Fibroblast of mammary gland (primary cell): ENCODE results near the gene RPS6KA4.
"Not testable (repeated sequence)": the region's sequence is repeated elsewhere in the genome, so short reads cannot be mapped to it uniquely, and the experiment has no call there.

Experiments
- DNase-seq: peaks from one replicate; pipeline ENCODE4 v3.0.0-alpha.2; 2010; ENCODE audit warnings: low read depth
- H3K4me3 ChIP-seq: 2 replicates; pipeline ENCODE4 v1.5.1; 2011; ENCODE audit warnings: low read depth, mild to moderate bottlenecking, low read length, moderate library complexity; ENCODE audit not compliant: control insufficient read depth
- TF ChIP-seq, protein P1 (sequence below): conservative IDR thresholded peaks from 2 replicates; pipeline ENCODE4 v1.5.1; 2011; ENCODE audit warnings: low read depth, low read length, inconsistent platforms; ENCODE audit not compliant: control insufficient read depth, insufficient read depth

The RPS6KA4 gene

DNA sequence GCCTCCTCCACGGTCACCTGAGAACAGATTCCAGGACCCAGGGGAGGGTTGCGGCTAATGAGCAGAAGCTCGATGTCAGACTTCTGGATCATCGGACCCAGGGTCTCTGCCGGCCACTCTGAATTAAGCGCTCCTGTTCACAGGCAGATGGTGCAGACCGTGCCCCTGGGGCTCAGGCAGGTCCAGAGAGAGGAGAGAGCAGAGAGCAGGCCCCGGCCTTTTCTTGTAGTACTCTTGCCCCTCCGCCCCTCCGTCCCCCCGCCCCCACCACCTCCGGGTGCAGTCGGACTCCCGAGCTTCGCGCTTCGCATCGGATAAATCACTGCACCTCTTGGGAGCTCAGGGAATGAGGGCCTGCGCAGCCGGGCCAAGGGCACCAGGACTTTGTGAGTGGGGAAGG is 50.3 kb downstream of the RPS6KA4 start:
- no peak overlapping the region for H3K4me3 ChIP-seq
- DNase-seq = no peak
- TF ChIP-seq, protein P1, sequence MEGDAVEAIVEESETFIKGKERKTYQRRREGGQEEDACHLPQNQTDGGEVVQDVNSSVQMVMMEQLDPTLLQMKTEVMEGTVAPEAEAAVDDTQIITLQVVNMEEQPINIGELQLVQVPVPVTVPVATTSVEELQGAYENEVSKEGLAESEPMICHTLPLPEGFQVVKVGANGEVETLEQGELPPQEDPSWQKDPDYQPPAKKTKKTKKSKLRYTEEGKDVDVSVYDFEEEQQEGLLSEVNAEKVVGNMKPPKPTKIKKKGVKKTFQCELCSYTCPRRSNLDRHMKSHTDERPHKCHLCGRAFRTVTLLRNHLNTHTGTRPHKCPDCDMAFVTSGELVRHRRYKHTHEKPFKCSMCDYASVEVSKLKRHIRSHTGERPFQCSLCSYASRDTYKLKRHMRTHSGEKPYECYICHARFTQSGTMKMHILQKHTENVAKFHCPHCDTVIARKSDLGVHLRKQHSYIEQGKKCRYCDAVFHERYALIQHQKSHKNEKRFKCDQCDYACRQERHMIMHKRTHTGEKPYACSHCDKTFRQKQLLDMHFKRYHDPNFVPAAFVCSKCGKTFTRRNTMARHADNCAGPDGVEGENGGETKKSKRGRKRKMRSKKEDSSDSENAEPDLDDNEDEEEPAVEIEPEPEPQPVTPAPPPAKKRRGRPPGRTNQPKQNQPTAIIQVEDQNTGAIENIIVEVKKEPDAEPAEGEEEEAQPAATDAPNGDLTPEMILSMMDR = no peak

DNA sequence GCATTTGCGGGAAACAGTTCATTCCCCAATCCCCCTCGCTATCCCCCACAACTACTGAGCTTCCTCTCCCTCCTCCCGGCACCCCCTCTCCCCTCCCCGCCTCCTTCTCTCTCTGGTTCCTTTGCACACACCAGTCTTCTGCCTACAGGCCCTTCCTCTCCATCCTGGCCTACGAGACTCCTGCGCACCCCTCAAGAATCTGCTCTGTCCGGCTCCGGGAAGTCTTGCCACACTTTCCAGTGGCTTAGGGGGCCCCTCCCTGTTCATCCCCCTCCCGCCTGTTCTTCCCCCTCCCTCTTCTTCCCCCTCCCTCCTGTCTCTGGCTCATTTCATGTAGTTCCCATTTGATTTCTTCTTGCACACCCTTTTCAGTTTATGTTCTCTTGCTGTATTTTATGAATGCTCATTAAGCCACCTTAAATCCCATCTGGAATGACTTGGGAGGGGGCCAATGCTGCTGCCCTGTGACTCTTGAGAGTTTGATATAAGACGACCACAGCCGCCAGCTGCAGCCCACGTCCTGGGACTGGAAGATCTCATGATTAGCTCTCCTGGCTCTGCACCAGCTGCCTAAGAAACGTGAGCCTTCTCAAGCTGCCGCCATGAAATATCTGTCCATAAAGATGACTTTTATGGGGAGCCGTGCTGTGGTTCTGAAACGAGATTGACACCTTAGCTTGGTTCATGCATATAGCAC is 50.9 kb downstream of the RPS6KA4 start:
- no peak overlapping the region for H3K4me3 ChIP-seq
- TF ChIP-seq, protein P1 = no peak
- DNase-seq = peak; percentile 31

DNA sequence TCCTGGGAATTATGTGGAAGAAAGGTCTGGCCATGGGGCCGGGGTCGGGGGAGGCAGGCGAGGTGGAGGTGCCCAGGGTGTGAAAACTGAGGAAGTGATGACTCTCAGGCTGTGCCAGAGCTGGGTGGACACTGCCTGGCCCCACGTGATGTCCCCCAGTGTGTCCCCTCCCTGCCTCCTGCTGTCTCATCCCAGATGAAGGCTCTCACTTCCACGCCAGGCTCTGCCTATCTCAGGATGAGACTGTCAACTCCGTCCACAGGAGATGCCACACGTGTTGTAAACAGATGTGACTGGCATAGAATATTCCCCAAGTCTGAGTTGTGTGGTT is 51.4 kb downstream of the RPS6KA4 start:
- H3K4me3 ChIP-seq = no peak overlapping the region
- TF ChIP-seq, protein P1 = no peak
- no peak for DNase-seq

DNA sequence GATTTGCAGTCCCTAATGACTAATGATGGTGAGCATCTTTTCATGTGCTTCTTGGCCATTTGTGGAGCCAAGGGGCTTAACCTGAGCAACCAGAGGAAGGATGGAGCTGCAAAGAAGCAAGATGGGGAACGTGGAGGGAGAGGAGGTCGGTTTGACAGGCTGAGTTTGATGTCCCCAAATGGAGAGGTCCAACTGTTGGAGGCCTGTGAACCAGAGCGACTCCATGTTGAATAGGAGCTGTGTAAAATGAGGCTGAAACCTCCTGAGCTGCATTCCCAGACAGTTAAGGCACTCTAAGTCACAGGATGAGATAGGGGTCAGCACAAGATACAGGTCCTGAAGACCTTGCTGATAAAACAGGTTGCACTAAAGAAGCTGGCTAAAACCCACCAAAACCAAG is 54.5 kb downstream of the RPS6KA4 start:
- DNase-seq = no peak
- TF ChIP-seq, protein P1 = no peak
- no peak overlapping the region for H3K4me3 ChIP-seq

DNA sequence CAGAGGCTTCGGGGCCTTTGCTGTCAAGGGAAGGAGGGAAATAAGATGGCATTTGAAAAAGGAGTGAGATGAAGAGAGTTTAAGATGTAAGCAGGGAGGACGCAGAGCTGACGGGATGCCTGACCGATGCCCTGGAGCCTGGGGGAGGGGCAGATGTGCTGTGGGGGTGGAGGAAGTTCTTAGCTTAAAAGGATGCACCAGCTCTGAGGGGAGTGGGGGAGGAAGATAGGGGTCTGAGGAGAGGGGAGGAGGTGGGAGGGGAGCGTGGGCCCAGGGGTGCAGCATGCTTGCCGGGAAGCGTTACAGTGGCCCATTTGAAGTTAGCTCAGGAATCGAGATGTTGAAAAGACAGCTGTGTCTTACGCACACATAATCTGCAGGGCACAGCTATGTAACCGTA is 56.3 kb downstream of the RPS6KA4 start:
- TF ChIP-seq, protein P1 = no peak
- DNase-seq = no peak

DNA sequence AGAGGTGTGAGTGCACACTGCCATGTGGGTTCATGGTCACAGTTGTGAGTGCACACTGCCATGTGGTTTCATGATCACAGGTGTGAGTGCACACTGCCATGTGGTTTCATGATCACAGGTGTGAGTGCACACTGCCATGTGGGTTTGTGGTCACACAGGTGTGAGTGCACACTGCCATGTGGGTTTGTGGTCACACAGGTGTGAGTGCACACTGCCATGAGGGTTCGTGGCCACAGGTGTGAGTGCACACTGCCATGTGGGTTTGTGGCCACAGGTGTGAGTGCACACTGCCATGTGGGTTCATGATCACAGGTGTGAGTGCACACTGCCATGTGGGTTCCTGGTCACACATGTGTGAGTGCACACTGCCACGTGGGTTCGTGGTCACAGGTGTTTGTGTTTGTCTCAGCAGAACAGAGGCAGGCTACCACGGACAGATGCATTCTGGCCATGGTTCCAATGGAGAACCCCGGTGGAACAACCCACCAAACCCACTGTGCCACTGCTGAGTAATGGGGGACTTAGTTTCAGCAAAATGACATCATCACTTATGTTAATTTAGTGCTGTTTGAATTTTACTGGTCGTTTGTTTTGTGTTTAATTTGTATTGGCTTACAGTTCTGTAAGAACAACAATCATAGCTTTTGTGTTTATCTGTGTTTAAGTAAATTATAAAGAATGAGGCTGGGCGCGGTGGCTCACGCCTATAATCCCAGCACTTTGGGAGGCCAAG is 57.2 kb downstream of the RPS6KA4 start:
- TF ChIP-seq, protein P1 = no peak
- H3K4me3 ChIP-seq = no peak overlapping the region
- DNase-seq = no peak

More for the DNA sequence above, 56.3 kb downstream of the RPS6KA4 start:
- H3K4me3 ChIP-seq = no peak overlapping the region

DNA sequence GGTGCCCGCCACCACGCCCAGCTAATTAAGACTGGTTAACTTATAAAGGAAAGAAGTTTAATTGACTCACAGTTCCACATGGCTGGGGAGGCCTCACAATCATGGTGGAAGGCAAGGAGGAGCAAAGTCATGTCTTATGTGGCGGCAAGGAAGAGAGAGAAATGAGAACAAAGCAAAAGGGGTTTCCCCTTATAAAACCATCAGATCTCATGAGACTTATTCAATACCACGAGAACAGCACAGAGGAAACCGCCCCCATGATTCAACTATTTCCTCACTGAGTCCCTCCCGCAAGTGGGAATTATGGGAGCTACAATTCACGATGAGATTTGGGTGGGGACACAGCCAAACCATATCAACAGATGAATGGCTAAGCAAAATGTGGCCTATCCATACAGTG is 59.3 kb downstream of the RPS6KA4 start:
- DNase-seq, H3K4me3 ChIP-seq: not testable (repeated sequence)
